H1 (cell line): ENCODE data around the gene CD1B. TPM values are rescaled to one million over a fixed set of nuclear protein-coding genes. Genes with fewer than 3 reads are reported as not detected.

ENCODE experiments used
- CTCF ChIA-PET: fragments of 300-600 bp; sonication (Branson Sonifier 250); formaldehyde crosslinking; loops from one replicate; lab custom pipeline; 2021; ENCODE audit not compliant: partially characterized antibody; lab: Charles Lee
- POLR2A ChIA-PET: fragments of 300-600 bp; sonication (Branson Sonifier 250); formaldehyde crosslinking; loops from one replicate; lab custom pipeline; 2021; ENCODE audit warnings: inconsistent platforms; ENCODE audit not compliant: partially characterized antibody; lab: Charles Lee
- DNase-seq, 2 experiments: peaks; one replicate each; pipeline versions ENCODE4 v3.0.0 to v3.0.0-alpha.2; 2010 to 2022; ENCODE audit warnings: low spot score in 2 of 2, low read depth in 1 of 2, mixed read lengths in 1 of 2
- FAIRE-seq: peaks from 2 replicates; lab custom pipeline; 2011; peaks lifted over from hg19 to GRCh38; lab: Jason Lieb, UNC
- H2AFZ ChIP-seq: 2 replicates; pipeline ENCODE4 v1.8.1; 2012; ENCODE audit warnings: low read length, inconsistent platforms
- H2AK5ac ChIP-seq: 2 replicates; pipeline ENCODE4 v1.6.1; 2013; ENCODE audit warnings: low read depth, low read length
- H2BK120ac ChIP-seq: replicated peaks from 2 replicates; pipeline ENCODE3; 2013; ENCODE audit warnings: low read depth, low read length, inconsistent platforms
- H2BK12ac ChIP-seq: 2 replicates; pipeline ENCODE4 v1.6.1; 2013; ENCODE audit warnings: low read depth, low read length
- H2BK15ac ChIP-seq: 2 replicates; pipeline ENCODE4 v1.6.1; 2013; ENCODE audit warnings: low read length
- H2BK20ac ChIP-seq: 2 replicates; pipeline ENCODE4 v1.6.1; 2013; ENCODE audit warnings: low read length
- H2BK5ac ChIP-seq: 2 replicates; pipeline ENCODE4 v1.6.1; 2013; ENCODE audit warnings: low read depth, low read length
- H3K14ac ChIP-seq: 2 replicates; pipeline ENCODE4 v1.6.1; 2013; ENCODE audit warnings: inconsistent platforms; ENCODE audit not compliant: insufficient read length
- H3K18ac ChIP-seq: 2 replicates; pipeline ENCODE4 v1.6.1; 2013; ENCODE audit warnings: low read length; ENCODE audit errors: extremely low read depth
- H3K23ac ChIP-seq: 2 replicates; pipeline ENCODE4 v1.6.1; 2013; ENCODE audit warnings: inconsistent platforms; ENCODE audit not compliant: insufficient read length
- H3K23me2 ChIP-seq: 2 replicates; pipeline ENCODE4 v1.6.1; 2013; ENCODE audit warnings: low read depth, low read length
- H3K27ac ChIP-seq: 2 replicates; pipeline ENCODE4 v1.6.1; 2011; ENCODE audit warnings: low read depth, low read length, inconsistent platforms
- H3K27me3 ChIP-seq, 4 experiments: replicated peaks in 1 of 4; 1 replicate in 1 of 4; 2 replicates in 3 of 4; pipeline versions ENCODE4 v1.6.1 to v1.8.1; 2011 to 2013; ENCODE audit warnings: low read length in 3 of 4, mild to moderate bottlenecking in 3 of 4, inconsistent platforms in 2 of 4, mixed read lengths in 2 of 4, moderate library complexity in 1 of 4; ENCODE audit not compliant: control insufficient read depth in 3 of 4, insufficient read depth in 3 of 4; ENCODE audit errors: extremely low read depth in 1 of 4
- H3K36me3 ChIP-seq, 4 experiments: 2 replicates each; pipeline versions ENCODE4 v1.6.1 to v1.8.1; 2011 to 2013; ENCODE audit warnings: mild to moderate bottlenecking in 4 of 4, low read length in 3 of 4, moderate library complexity in 2 of 4, control low read depth in 1 of 4, inconsistent platforms in 1 of 4; ENCODE audit not compliant: insufficient read depth in 4 of 4, control insufficient read depth in 2 of 4
- H3K4ac ChIP-seq: replicated peaks from 2 replicates; pipeline ENCODE3; 2013; ENCODE audit warnings: low read length, low read depth, mixed read lengths, inconsistent platforms; ENCODE audit not compliant: insufficient read length
- H3K4me1 ChIP-seq, 4 experiments: replicated peaks in 1 of 4; 1 replicate in 1 of 4; 2 replicates in 3 of 4; pipeline versions ENCODE4 v1.6.1 to v1.8.1; 2011 to 2013; ENCODE audit warnings: low read length in 3 of 4, inconsistent platforms in 2 of 4, mixed read lengths in 1 of 4; ENCODE audit not compliant: insufficient read depth in 4 of 4, control insufficient read depth in 3 of 4
- H3K4me2 ChIP-seq, 2 experiments: 2 replicates each; pipeline versions ENCODE4 v1.6.1 to v1.8.1; 2011 to 2013; ENCODE audit warnings: low read depth in 2 of 2, low read length in 2 of 2, control low read depth in 1 of 2, inconsistent platforms in 1 of 2, mild to moderate bottlenecking in 1 of 2; ENCODE audit not compliant: insufficient read depth in 1 of 2
- H3K4me3 ChIP-seq, 4 experiments: fragments of 200-600, 300-600 bp in 1 of 4; sonication (generic), shearing (Covaris generic), sonication (Bioruptor Twin) in 1 of 4; 2 replicates each; pipeline versions ENCODE4 v1.5.1 to v1.8.1; 2011 to 2016; ENCODE audit warnings: low read length in 4 of 4, low read depth in 3 of 4, control low read depth in 2 of 4, inconsistent platforms in 2 of 4, mild to moderate bottlenecking in 2 of 4, mixed read lengths in 1 of 4, moderate library complexity in 1 of 4; ENCODE audit not compliant: insufficient read depth in 2 of 4; ENCODE audit errors: extremely low read depth in 1 of 4
- H3K56ac ChIP-seq: replicated peaks from 2 replicates; pipeline ENCODE3; 2013; ENCODE audit warnings: low read depth, mild to moderate bottlenecking, mixed read lengths, low read length, inconsistent platforms; ENCODE audit not compliant: insufficient read length
- H3K79me1 ChIP-seq: 2 replicates; pipeline ENCODE4 v1.6.1; 2013; ENCODE audit warnings: low read depth, low read length, control low read depth
- H3K79me2 ChIP-seq, 2 experiments: 2 replicates each; pipeline versions ENCODE4 v1.6.1 to v1.8.1; 2012 to 2013; ENCODE audit warnings: low read length in 2 of 2, mild to moderate bottlenecking in 2 of 2, inconsistent platforms in 1 of 2; ENCODE audit not compliant: insufficient read depth in 2 of 2, control insufficient read depth in 1 of 2
- H3K9ac ChIP-seq, 4 experiments: replicated peaks in 1 of 4; 1 replicate in 1 of 4; 2 replicates in 3 of 4; pipeline versions ENCODE4 v1.6.1 to v1.8.1; 2011 to 2013; ENCODE audit warnings: low read depth in 3 of 4, low read length in 3 of 4, control low read depth in 2 of 4, mild to moderate bottlenecking in 2 of 4, moderate library complexity in 2 of 4, inconsistent platforms in 1 of 4; ENCODE audit errors: extremely low read depth in 1 of 4
- H3K9me3 ChIP-seq, 2 experiments: 2 replicates each; pipeline versions ENCODE4 v1.6.1 to v1.8.1; 2012 to 2013; ENCODE audit warnings: mild to moderate bottlenecking in 2 of 2, moderate library complexity in 2 of 2, control low read depth in 1 of 2, inconsistent platforms in 1 of 2, low read depth in 1 of 2, low read length in 1 of 2, mixed read lengths in 1 of 2; ENCODE audit not compliant: insufficient read depth in 2 of 2
- H4K20me1 ChIP-seq, 2 experiments: replicated peaks in 1 of 2; 2 replicates each; pipeline versions ENCODE3 to v1.8.1; 2011 to 2013; ENCODE audit warnings: inconsistent platforms in 2 of 2, low read length in 2 of 2, mild to moderate bottlenecking in 1 of 2; ENCODE audit not compliant: insufficient read depth in 2 of 2, control insufficient read depth in 1 of 2
- H4K5ac ChIP-seq: 2 replicates; pipeline ENCODE4 v1.6.1; 2013; ENCODE audit warnings: low read length, low read depth, mixed read lengths, inconsistent platforms; ENCODE audit not compliant: insufficient read length
- H4K8ac ChIP-seq: 2 replicates; pipeline ENCODE4 v1.8.0; 2013; ENCODE audit warnings: mild to moderate bottlenecking, moderate library complexity, low read length, inconsistent platforms; ENCODE audit not compliant: insufficient read depth; ENCODE audit errors: extremely low read depth
- H4K91ac ChIP-seq: replicated peaks from 2 replicates; pipeline ENCODE3; 2013; ENCODE audit warnings: low read length, mixed read lengths, inconsistent platforms; ENCODE audit not compliant: insufficient read length
- ATF3 ChIP-seq: IDR thresholded peaks from 2 replicates; pipeline ENCODE4 v1.6.1; 2011; ENCODE audit warnings: low read depth, mild to moderate bottlenecking, low read length; ENCODE audit not compliant: insufficient read depth
- GABPA ChIP-seq: IDR thresholded peaks from 2 replicates; pipeline ENCODE4 v1.6.1; 2011; ENCODE audit warnings: mild to moderate bottlenecking, low read length, moderate library complexity, borderline replicate concordance; ENCODE audit not compliant: insufficient read depth
- YY1 ChIP-seq: IDR thresholded peaks from 2 replicates; pipeline ENCODE4 v1.6.1; 2011; ENCODE audit warnings: low read depth, mild to moderate bottlenecking, low read length
- WGBS, 2 experiments: shearing (Covaris generic) in 1 of 2; methylation state at CpG; one replicate each; pipeline versions ENCODE4 v1.1.6 to v1.1.7; 2013 to 2015; ENCODE audit warnings: low lambda C conversion rate in 2 of 2, mixed read lengths in 2 of 2, inconsistent platforms in 1 of 2, low coverage in 1 of 2, missing lambda C conversion rate in 1 of 2; ENCODE audit not compliant: insufficient replicate concordance in 2 of 2, insufficient coverage in 1 of 2, insufficient read length in 1 of 2; ENCODE audit errors: extremely low coverage in 1 of 2, missing lambda C conversion rate in 1 of 2; 5-methylcytosine and 5-hydroxymethylcytosine counted together
- polyA plus RNA-seq, 7 experiments: library from polyadenylated mRNA; depleted of rRNA in 3 of 7; stranded (reverse) in 5 of 7; unstranded in 2 of 7; fragments of >200 nt in 5 of 7; fragments of 200-250 nt in 2 of 7; gene quantifications; 1 replicate in 5 of 7; 2 replicates in 1 of 7; 4 replicates in 1 of 7; pipeline versions ENCODE4 v1.2.1 to v1.2.3, GENCODE V29; 2011 to 2013; ENCODE audit warnings: missing spikeins in 2 of 7, mixed read lengths in 2 of 7
- total RNA-seq: library from RNA; stranded (reverse); fragmentation: NEBNext Ultra II Directional; extraction: Animal tissue kit (Norgen Biotek cat#: 25700); gene quantifications from 2 replicates; pipeline ENCODE4 v1.2.1, GENCODE V29; 2021

Gene CD1B
- total and polyA plus RNA-seq, 2 of the 8 experiments (the other 6 are each of a cell fraction or from before 2014, with no cell fraction given): not detected

- H3K14ac ChIP-seq: no peak overlapping the region
- H3K4ac ChIP-seq: no peak overlapping the region
- no peak overlapping the region for H2BK120ac ChIP-seq
- H3K36me3 ChIP-seq: no peaks in the 10 kb centered on the region
- POLR2A ChIA-PET: no interaction called here
- no peaks in the 10 kb centered on the region for H3K23me2 ChIP-seq
- H3K79me1 ChIP-seq: no peaks in the 10 kb centered on the region
- no peak overlapping the region for H3K9ac ChIP-seq
- no peak overlapping the region for H2BK20ac ChIP-seq
- CTCF ChIA-PET: interaction anchor here (0.9 to 1.4 kb wide), 2 partner anchors 129 to 372 kb away, joined by 3 to 7 read pairs; no protein-coding TSS in a partner anchor
- H3K18ac ChIP-seq: no peak overlapping the region
- H2BK15ac ChIP-seq: no peak overlapping the region
- 84% methylated on average over 8 of the region's 8 CpGs; no CpG with 5 or more reads in 1 of the 2 experiments for WGBS, 2 experiments
- no peaks in the 10 kb centered on the region for H3K79me2 ChIP-seq
- H3K4me2 ChIP-seq: no peak overlapping the region
- FAIRE-seq (no peak), DNase-seq (no peak)
- no peaks in the 10 kb centered on the region for H4K20me1 ChIP-seq
- H3K9me3 ChIP-seq: no peaks in the 10 kb centered on the region; a peak in 1 of 4 replicates
- no peak overlapping the region for H2BK5ac ChIP-seq
- H3K23ac ChIP-seq: no peak overlapping the region
- TF ChIP-seq GABPA: no peak
- no peak for TF ChIP-seq ATF3
- TF ChIP-seq YY1: no peak
- no peaks in the 10 kb centered on the region for H3K4me1 ChIP-seq
- no peak overlapping the region for H4K91ac ChIP-seq
- H3K56ac ChIP-seq: no peak overlapping the region
- H3K27me3 ChIP-seq: no peaks in the 10 kb centered on the region
- H3K27ac ChIP-seq: no peak overlapping the region
- no peak overlapping the region for H4K5ac ChIP-seq
- H3K4me3 ChIP-seq: no peak overlapping the region
- H2AK5ac ChIP-seq: no peak overlapping the region
- no peak overlapping the region for H4K8ac ChIP-seq
- no peak overlapping the region for H2AFZ ChIP-seq
- no peak overlapping the region for H2BK12ac ChIP-seq
Observed at GRCh38 chr1:158333405-158334155, 2.2 kb upstream of the CD1B start.
